ENCODE measurements around the gene CPSF2. TPM values are rescaled to one million over a fixed set of nuclear protein-coding genes. Genes with fewer than 3 reads are reported as not detected.

CPSF2 gene
- total and polyA plus RNA-seq, 2 of the 13 experiments (the other 11 are each of a cell fraction or from before 2014, with no cell fraction given), result 14.3 to 67.9 TPM

GRCh38 chr14:92106143-92106926 lies 15.4 kb upstream of the CPSF2 start, which contains the start of gene ATXN3 (continued):
- TF ChIP-seq ZNF546 (CRISPR knock-in tag; conservative IDR thresholded peaks at IDR 0.05) (no peak), HNRNPK (IDR thresholded peaks at IDR 0.05; ENCODE audit: low read depth, low read length, poor library complexity, severe bottlenecking) (peak; percentile 84), KMT2A (CRISPR knock-in tag; IDR thresholded peaks at IDR 0.05) (0 out of 2 replicates have a peak, but pooled peaks have one; percentile 21), POLR2AphosphoS5 (IDR thresholded peaks at IDR 0.05; ENCODE audit: low read depth, low read length) (peak; percentile 64; the same call in 1 of the 2 replicates), NONO (IDR thresholded peaks at IDR 0.05) (no peak), NONO (CRISPR knock-in tag; conservative IDR thresholded peaks at IDR 0.05) (peak; percentile 25; the same call in 1 of the 2 replicates), HMGXB3 (CRISPR knock-in tag; IDR thresholded peaks at IDR 0.05; ENCODE audit: borderline replicate concordance) (peak; percentile 62), AKAP8 (CRISPR knock-in tag; IDR thresholded peaks at IDR 0.05) (peak; percentile 59; the same call in 1 of the 2 replicates), STAT6 (CRISPR knock-in tag; IDR thresholded peaks at IDR 0.05; ENCODE audit: borderline replicate concordance) (no peak), KLF13 (CRISPR knock-in tag; IDR thresholded peaks at IDR 0.05) (no peak), ZNF292 (CRISPR knock-in tag; IDR thresholded peaks at IDR 0.05; ENCODE audit: borderline replicate concordance, low read depth) (no peak), ZNF329 (CRISPR knock-in tag; IDR thresholded peaks at IDR 0.05; ENCODE audit: low read depth) (no peak), BRD4 (CRISPR knock-in tag; IDR thresholded peaks at IDR 0.05) (no peak; the same call in 1 of the 2 replicates), ZFP62 (CRISPR knock-in tag; IDR thresholded peaks at IDR 0.05) (no peak), HNF1A (IDR thresholded peaks at IDR 0.05; ENCODE audit: low read depth) (no peak), HNF1A (CRISPR knock-in tag; IDR thresholded peaks at IDR 0.05; ENCODE audit: borderline replicate concordance) (no peak), SPEN (CRISPR knock-in tag; IDR thresholded peaks at IDR 0.05; ENCODE audit: low read depth) (peak; percentile 65), CBX1 (IDR thresholded peaks at IDR 0.05; ENCODE audit: low read depth) (peak; percentile 63), FLYWCH1 (CRISPR knock-in tag; IDR thresholded peaks at IDR 0.05) (no peak)
